RWPE1 (cell line): ENCODE results near the gene MBP.

Experiments used
- CTCF ChIA-PET: fragments of 350-600 bp; sonication (Branson Sonifier 250); formaldehyde crosslinking; extraction: SDS; loops from one replicate; lab custom pipeline; 2021; lab: Yijun Ruan, JAX
- POLR2A ChIA-PET: fragments of 400-600 bp; formaldehyde crosslinking; extraction: SDS; loops from one replicate; lab custom pipeline; 2020; ENCODE audit warnings: antibody characterized with exemption; ENCODE audit not compliant: low non-redundant PET; lab: Yijun Ruan, JAX
- DNase-seq: peaks from one replicate; pipeline ENCODE4 v3.0.0; 2012; ENCODE audit warnings: low spot score
- H3K27ac ChIP-seq: fragments of 450-650 bp; 2 replicates; pipeline ENCODE4 v1.5.1; 2017
- TF ChIP-seq, protein P1 (sequence below): fragments of 450-650 bp; conservative IDR thresholded peaks from 2 replicates; pipeline ENCODE4 v1.5.1; 2017; ENCODE audit warnings: low read depth, mild to moderate bottlenecking

The MBP gene

DNA sequence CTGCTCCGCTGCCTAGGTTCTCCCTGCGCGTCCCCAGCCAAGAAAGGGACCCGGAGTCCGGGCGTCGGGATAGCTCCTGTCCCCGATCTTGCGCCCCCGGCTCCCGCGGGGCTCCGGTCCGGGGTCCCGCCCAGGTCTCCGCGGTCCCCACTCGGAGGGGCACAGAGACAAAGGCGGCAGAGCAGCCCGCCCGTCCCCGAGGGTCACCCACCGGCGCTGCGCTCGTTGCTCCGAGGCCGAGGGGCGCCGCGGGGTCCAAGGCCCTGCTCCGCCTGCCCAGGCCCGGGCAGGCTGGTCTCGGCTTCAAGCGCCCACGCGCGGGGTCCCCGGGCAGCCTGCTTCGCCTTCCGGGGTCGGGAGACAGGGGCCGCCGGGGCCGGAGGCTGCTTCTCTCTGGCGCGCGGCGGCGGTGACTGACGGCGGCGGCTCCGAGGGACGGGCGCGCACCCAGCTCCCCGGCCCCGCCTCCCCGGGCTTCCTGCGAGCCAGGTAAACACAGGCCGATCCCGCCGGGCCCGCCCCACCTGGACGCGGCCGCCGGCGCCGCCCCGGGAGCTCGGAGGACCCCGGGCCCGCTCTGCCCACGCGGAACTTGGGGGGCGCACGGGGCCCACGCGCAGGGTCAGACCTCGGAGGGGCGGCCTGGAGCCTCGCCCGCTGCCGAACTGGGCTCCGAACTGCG, at the start of gene MBP:
Gene MBP, minus strand, starts transcription at position 415 of the 682 bp plus-strand sequence. CDS start 27,522 bp downstream, outside the sequence.
- peak within 1 kb of the TSS; percentile 62 for H3K27ac ChIP-seq
- TF ChIP-seq, protein P1, sequence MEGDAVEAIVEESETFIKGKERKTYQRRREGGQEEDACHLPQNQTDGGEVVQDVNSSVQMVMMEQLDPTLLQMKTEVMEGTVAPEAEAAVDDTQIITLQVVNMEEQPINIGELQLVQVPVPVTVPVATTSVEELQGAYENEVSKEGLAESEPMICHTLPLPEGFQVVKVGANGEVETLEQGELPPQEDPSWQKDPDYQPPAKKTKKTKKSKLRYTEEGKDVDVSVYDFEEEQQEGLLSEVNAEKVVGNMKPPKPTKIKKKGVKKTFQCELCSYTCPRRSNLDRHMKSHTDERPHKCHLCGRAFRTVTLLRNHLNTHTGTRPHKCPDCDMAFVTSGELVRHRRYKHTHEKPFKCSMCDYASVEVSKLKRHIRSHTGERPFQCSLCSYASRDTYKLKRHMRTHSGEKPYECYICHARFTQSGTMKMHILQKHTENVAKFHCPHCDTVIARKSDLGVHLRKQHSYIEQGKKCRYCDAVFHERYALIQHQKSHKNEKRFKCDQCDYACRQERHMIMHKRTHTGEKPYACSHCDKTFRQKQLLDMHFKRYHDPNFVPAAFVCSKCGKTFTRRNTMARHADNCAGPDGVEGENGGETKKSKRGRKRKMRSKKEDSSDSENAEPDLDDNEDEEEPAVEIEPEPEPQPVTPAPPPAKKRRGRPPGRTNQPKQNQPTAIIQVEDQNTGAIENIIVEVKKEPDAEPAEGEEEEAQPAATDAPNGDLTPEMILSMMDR, result no peak
- POLR2A ChIA-PET, result interaction anchor here (0.6 kb wide), 1 partner anchor 116 kb away, joined by 8 read pairs; no protein-coding TSS in a partner anchor
- CTCF ChIA-PET, result interaction anchor here (1.1 kb wide), 1 partner anchor 132 kb away, joined by 4 read pairs; no protein-coding TSS in a partner anchor
- DNase-seq, result peak; percentile 68

DNA sequence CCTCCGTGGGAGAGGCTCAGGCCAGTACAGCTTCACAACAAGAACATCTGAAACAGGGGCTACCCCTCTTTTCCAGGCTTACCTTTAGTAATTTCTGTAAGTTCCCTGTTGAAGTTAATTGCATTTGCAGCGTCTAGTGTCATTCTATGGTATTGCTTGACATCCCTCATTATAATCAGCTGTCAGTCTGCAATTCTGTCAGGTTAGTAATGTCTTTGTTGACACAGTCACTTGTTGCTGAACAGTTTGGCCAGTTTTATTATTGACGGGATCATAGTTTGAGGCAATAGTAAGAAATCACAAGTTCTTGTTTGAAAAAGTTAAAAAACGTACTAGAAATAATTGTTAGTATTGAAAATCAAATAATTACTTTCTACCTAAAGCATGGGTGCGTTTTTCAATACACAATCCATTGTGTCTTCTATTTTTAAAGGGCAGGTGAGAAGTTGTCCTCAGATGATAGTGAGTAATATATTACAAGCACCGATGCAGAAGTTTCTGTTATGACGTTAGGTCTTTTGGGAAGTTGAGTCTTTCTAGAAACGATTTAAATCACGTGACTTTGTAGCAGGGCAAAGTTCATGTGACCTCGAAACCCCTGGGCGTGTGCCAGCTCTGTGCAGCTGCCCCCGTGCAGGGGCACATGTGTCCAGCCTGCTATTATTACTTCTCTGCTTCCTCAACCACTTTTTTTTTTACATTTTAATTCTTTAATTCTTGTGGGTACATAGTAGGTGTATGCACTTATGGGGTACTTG, 49.5 kb upstream of the MBP start:
- TF ChIP-seq, protein P1, result no peak
- ChIA-PET CTCF (no interaction called here), POLR2A (no interaction called here)
- H3K27ac ChIP-seq, result no peak overlapping the region
- no peak for DNase-seq

DNA sequence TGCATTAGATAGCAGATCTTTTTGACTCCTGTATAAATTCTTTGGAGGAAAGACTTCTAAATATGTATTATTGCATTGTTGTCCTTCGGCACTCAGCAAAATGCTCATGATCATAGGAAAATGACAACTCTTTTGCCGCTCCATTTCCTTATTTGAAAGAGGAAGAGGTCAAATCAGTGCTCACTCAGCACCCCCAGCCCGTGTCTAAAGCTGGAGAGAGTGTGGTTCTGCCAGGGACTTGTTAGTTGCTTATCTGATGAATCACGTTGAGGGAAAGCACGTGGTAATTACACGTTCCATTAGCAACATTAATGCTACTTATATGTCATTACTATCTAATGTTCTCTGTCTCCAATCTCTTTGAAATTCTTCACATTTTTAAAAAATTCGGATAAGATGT, 46.0 kb upstream of the MBP start:
- TF ChIP-seq, protein P1, result no peak
- ChIA-PET POLR2A (no interaction called here), CTCF (no interaction called here)
- H3K27ac ChIP-seq, result no peak overlapping the region
- no peak for DNase-seq

DNA sequence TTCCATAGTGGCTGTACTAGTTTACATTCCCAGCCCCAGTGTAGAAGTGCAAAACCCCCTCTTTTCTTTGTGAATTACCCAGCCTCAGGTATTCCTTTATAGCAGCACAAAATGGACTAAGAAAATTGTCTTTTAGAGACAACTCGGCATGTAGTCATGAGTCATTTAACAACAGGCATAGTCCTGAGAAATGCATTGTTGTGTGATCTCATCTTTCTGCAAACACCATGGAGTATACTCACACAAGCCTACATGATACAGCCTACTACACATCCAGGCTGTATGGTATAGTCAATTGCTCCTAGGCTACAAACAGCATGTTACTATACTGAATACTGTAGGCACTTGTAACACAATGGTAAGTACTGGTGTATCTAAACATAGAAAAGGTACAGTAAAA, 44.4 kb upstream of the MBP start:
- ChIA-PET CTCF (no interaction called here), POLR2A (no interaction called here)
- DNase-seq, result peak; percentile 12
- TF ChIP-seq, protein P1, result no peak
- no peak overlapping the region for H3K27ac ChIP-seq

DNA sequence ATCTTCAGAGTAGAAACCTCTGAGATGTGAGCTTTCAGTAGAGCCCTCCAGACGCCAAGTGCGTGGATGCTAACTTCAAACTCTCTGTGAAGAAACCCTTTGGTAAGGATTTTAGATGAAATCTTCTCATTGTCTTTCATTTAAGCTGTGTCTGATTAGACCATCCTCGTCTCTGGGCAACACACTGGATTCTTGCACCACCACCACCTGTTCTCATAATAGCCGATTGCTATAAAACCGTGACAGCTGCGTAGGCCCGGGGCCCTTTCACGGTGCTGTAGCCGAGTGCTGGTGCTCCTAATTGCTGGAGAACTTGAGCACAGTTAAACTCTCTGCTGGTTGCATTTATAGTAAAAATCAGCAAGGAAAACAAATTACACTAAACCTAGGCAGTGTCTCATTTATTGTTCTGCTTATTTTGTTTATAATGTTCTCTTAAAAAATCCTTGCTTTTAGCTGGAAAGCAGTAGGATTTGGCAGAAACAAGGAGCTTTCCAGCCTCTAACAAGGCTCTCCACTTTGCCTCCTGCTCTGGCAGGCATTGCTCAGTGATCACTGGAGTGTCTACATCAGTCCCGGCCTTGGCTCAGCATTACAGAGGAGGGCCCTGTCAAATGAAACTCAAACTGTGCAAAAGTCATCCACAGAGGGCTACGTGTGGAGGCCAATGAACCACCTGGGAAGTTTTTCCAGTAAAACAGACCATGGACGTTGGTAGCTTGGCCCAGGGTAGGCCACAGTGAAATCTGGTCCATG, 40.9 kb upstream of the MBP start:
- CTCF ChIA-PET, result no interaction called here
- POLR2A ChIA-PET, result no interaction called here
- TF ChIP-seq, protein P1, result no peak
- no peak for DNase-seq
- no peak overlapping the region for H3K27ac ChIP-seq

DNA sequence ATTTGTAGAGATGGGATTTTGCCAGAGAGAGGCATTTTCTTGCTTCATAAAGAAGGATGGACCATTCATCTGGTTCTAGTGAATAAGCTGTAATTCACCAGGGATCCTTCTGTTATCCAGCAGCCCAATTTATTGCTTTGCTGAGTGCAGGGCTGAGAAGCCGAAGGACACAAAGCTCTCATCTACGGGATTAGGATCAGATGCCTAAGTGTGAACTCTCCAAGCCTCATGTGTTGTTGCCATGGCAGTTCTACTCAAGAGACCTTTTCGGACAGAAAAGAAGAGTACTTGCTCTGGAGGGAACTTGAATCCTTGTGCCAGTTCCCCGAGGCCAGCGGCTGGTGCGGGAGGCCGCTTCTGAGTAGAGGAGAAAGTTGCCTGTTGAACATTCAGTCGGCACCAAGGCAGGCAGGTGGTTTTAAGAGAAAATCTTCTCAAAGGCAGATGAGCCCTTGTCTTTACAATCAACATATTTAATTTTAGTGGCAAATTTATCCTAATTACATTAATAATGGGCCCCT, 38.4 kb upstream of the MBP start:
- TF ChIP-seq, protein P1, result no peak
- H3K27ac ChIP-seq, result no peak overlapping the region
- no peak for DNase-seq
- POLR2A ChIA-PET, result no interaction called here
- CTCF ChIA-PET, result no interaction called here
